ENCODE data around the gene TBC1D25. TPM values are rescaled to one million over a fixed set of nuclear protein-coding genes. Genes with fewer than 3 reads are reported as not detected.

TBC1D25 gene
- total RNA-seq, 1 donor from 2014 or later, result 12.5 TPM

GRCh38 chrX:48558271-48558670 is 18.8 kb downstream of the TBC1D25 start:
- no peak for DNase-seq (ENCODE audit: low spot score)
- H3K4me3 Mint-ChIP-seq (ENCODE audit: unreplicated experiment), result no peak overlapping the region
- no peaks in the 10 kb centered on the region for H3K4me1 Mint-ChIP-seq (ENCODE audit: unreplicated experiment)
- H3K27me3 Mint-ChIP-seq (ENCODE audit: unreplicated experiment), result no peaks in the 10 kb centered on the region
- no peak for TF ChIP-seq CTCF (IDR thresholded peaks at IDR 0.05; ENCODE audit: unreplicated experiment)
- H3K27ac Mint-ChIP-seq (ENCODE audit: unreplicated experiment), result no peak overlapping the region
- H3K36me3 Mint-ChIP-seq (ENCODE audit: low read depth, unreplicated experiment), result no peaks in the 10 kb centered on the region
- H3K9me3 Mint-ChIP-seq (ENCODE audit: unreplicated experiment), result no peaks in the 10 kb centered on the region

- no peaks in the 10 kb centered on the region for H3K9me3 Mint-ChIP-seq (ENCODE audit: unreplicated experiment)
- no peak for TF ChIP-seq CTCF (IDR thresholded peaks at IDR 0.05; ENCODE audit: unreplicated experiment)
- DNase-seq (ENCODE audit: low spot score), result no peak
- no peaks in the 10 kb centered on the region for H3K27me3 Mint-ChIP-seq (ENCODE audit: unreplicated experiment)
- H3K4me1 Mint-ChIP-seq (ENCODE audit: unreplicated experiment), result no peaks in the 10 kb centered on the region
- no peak overlapping the region for H3K27ac Mint-ChIP-seq (ENCODE audit: unreplicated experiment)
- H3K36me3 Mint-ChIP-seq (ENCODE audit: low read depth, unreplicated experiment), result no peaks in the 10 kb centered on the region
- no peak overlapping the region for H3K4me3 Mint-ChIP-seq (ENCODE audit: unreplicated experiment)
These were observed 20.1 kb downstream of the TBC1D25 start for GRCh38 chrX:48559636-48560035.

- Mint-ChIP-seq H3K27me3 (ENCODE audit: unreplicated experiment) (no peaks in the 10 kb centered on the region), H3K36me3 (ENCODE audit: low read depth, unreplicated experiment) (no peaks in the 10 kb centered on the region), H3K9me3 (ENCODE audit: unreplicated experiment) (no peaks in the 10 kb centered on the region), H3K4me3 (ENCODE audit: unreplicated experiment) (no peak overlapping the region), H3K4me1 (ENCODE audit: unreplicated experiment) (no peaks in the 10 kb centered on the region), H3K27ac (ENCODE audit: unreplicated experiment) (no peak overlapping the region)
- no peak for TF ChIP-seq CTCF (IDR thresholded peaks at IDR 0.05; ENCODE audit: unreplicated experiment)
- no peak for DNase-seq (ENCODE audit: low spot score)
These were observed 20.5 kb downstream of the TBC1D25 start for GRCh38 chrX:48560056-48560455.

- no peak for DNase-seq (ENCODE audit: low spot score)
- Mint-ChIP-seq H3K27me3 (ENCODE audit: unreplicated experiment) (no peaks in the 10 kb centered on the region), H3K4me1 (ENCODE audit: unreplicated experiment) (no peaks in the 10 kb centered on the region), H3K9me3 (ENCODE audit: unreplicated experiment) (no peaks in the 10 kb centered on the region), H3K4me3 (ENCODE audit: unreplicated experiment) (no peak overlapping the region), H3K27ac (ENCODE audit: unreplicated experiment) (no peak overlapping the region), H3K36me3 (ENCODE audit: low read depth, unreplicated experiment) (no peaks in the 10 kb centered on the region)
- TF ChIP-seq CTCF (IDR thresholded peaks at IDR 0.05; ENCODE audit: unreplicated experiment), result no peak
These were observed 21.2 kb downstream of the TBC1D25 start for GRCh38 chrX:48560681-48561080.

- no peak overlapping the region for H3K27ac Mint-ChIP-seq (ENCODE audit: unreplicated experiment)
- H3K27me3 Mint-ChIP-seq (ENCODE audit: unreplicated experiment), result peaks cover 4% of the 10 kb centered on the region
- no peak for DNase-seq (ENCODE audit: low spot score)
- H3K4me1 Mint-ChIP-seq (ENCODE audit: unreplicated experiment), result peaks cover 7% of the 10 kb centered on the region
- H3K9me3 Mint-ChIP-seq (ENCODE audit: unreplicated experiment), result no peaks in the 10 kb centered on the region
- no peaks in the 10 kb centered on the region for H3K36me3 Mint-ChIP-seq (ENCODE audit: low read depth, unreplicated experiment)
- TF ChIP-seq CTCF (IDR thresholded peaks at IDR 0.05; ENCODE audit: unreplicated experiment), result no peak
- no peak overlapping the region for H3K4me3 Mint-ChIP-seq (ENCODE audit: unreplicated experiment)
These were observed 30.4 kb downstream of the TBC1D25 start for GRCh38 chrX:48569958-48570357.
